Peyer's patch (tissue), 4 donors: ENCODE data around the gene ZNF492. TPM values are rescaled to one million over a fixed set of nuclear protein-coding genes. Genes with fewer than 3 reads are reported as not detected.
"Not testable (repeated sequence)": the region's sequence is repeated elsewhere in the genome, so short reads cannot be mapped to it uniquely, and the experiment has no call there.

Source experiments
- DNase-seq, 3 donors: peaks; one replicate each; pipeline ENCODE4 v3.0.0-alpha.2; 2017 to 2019
- H3K27ac ChIP-seq, 4 donors: fragments of 200-600 bp; sonication (generic); one replicate each; pipeline ENCODE4 v1.5.1; 2016 to 2019
- H3K27me3 ChIP-seq, 2 donors: fragments of 200-600 bp; sonication (generic); one replicate each; pipeline ENCODE4 v1.5.1; 2019
- H3K36me3 ChIP-seq, 3 donors: fragments of 200-600 bp; sonication (generic); one replicate each; pipeline ENCODE4 v1.5.1; 2016 to 2019
- H3K4me1 ChIP-seq, 4 donors: fragments of 200-600 bp; sonication (generic); one replicate each; pipeline ENCODE4 v1.5.1; 2016 to 2019
- H3K4me3 ChIP-seq, 4 donors: fragments of 200-600 bp; sonication (generic); 1 replicate in 3 of 4; 2 replicates in 1 of 4; pipeline ENCODE4 v1.5.1; 2016 to 2019; ENCODE audit warnings: mild to moderate bottlenecking in 1 of 4
- H3K9me3 ChIP-seq, 4 donors: fragments of 200-600 bp; sonication (generic); one replicate each; pipeline ENCODE4 v1.5.1; 2016 to 2019; ENCODE audit warnings: mild to moderate bottlenecking in 1 of 4
- CTCF ChIP-seq, 6 experiments: fragments of 450-650 bp in 4 of 6; fragments of 200-600 bp in 2 of 6; sonication (generic) in 1 of 6; IDR thresholded peaks; one replicate each; pipeline ENCODE4 v1.5.1; 2017 to 2019; ENCODE audit warnings: antibody characterized with exemption in 6 of 6, mild to moderate bottlenecking in 3 of 6, moderate library complexity in 1 of 6
- POLR2A ChIP-seq, 2 donors: fragments of 450-650 bp; IDR thresholded peaks; one replicate each; pipeline ENCODE4 v1.5.1; 2017; ENCODE audit warnings: antibody characterized with exemption in 2 of 2, mild to moderate bottlenecking in 2 of 2, moderate library complexity in 2 of 2
- total RNA-seq, 4 donors: library from RNA; depleted of rRNA; stranded (reverse); fragments of >200 nt; gene quantifications; one replicate each; pipeline ENCODE4 v1.1.0, GENCODE V29; 2016

ZNF492 gene
- total RNA-seq: under 1 TPM in 2 of 4 donors, not detected in 2; 0.27 to 0.38 TPM

- H3K27me3 ChIP-seq, H3K4me1 ChIP-seq, H3K27ac ChIP-seq, H3K9me3 ChIP-seq, H3K36me3 ChIP-seq: not testable (repeated sequence)
- peak within 1 kb of the TSS; percentile 13 to 61 (median 43) for H3K4me3 ChIP-seq
- DNase-seq: peak; percentile 58 to 87 (median 80)
Measured at GRCh38 chr19:22633706-22634449, at the start of gene ZNF492. TSS of gene ZNF492 (plus strand) at chr19:22634324. CDS start at chr19:22653400, 19,076 bp downstream.

- no peak for DNase-seq
- H3K4me1 ChIP-seq: no peaks in the 10 kb centered on the region
- no peaks in the 10 kb centered on the region for H3K27me3 ChIP-seq
- no peak overlapping the region for H3K4me3 ChIP-seq
- no peaks in the 10 kb centered on the region for H3K36me3 ChIP-seq
- H3K9me3 ChIP-seq: peaks cover 0 to 10% (median 2%) of the 10 kb centered on the region in 4 donors
- no peak for TF ChIP-seq POLR2A (IDR thresholded peaks at IDR 0.05)
- no peak overlapping the region for H3K27ac ChIP-seq
Measured at GRCh38 chr19:22595422-22595821, 38.7 kb upstream of the ZNF492 start.

- Histone ChIP-seq H3K4me1 (no peaks in the 10 kb centered on the region), H3K27me3 (no peaks in the 10 kb centered on the region), H3K36me3 (no peaks in the 10 kb centered on the region), H3K27ac (no peak overlapping the region), H3K4me3 (no peak overlapping the region), H3K9me3 (peaks cover 0 to 10% (median 2%) of the 10 kb centered on the region in 4 donors)
- TF ChIP-seq POLR2A (IDR thresholded peaks at IDR 0.05): no peak
- DNase-seq: no peak
Measured at GRCh38 chr19:22595918-22596341, 38.2 kb upstream of the ZNF492 start.

GRCh38 chr19:22600690-22601648, 33.2 kb upstream of the ZNF492 start:
- no peaks in the 10 kb centered on the region for H3K4me1 ChIP-seq
- DNase-seq: no peak
- no peaks in the 10 kb centered on the region for H3K36me3 ChIP-seq
- H3K9me3 ChIP-seq: peaks cover 0 to 10% (median 1%) of the 10 kb centered on the region in 4 donors
- H3K4me3 ChIP-seq: no peak overlapping the region
- TF ChIP-seq POLR2A (IDR thresholded peaks at IDR 0.05) (no peak), CTCF (IDR thresholded peaks at IDR 0.05) (no peak)
- no peaks in the 10 kb centered on the region for H3K27me3 ChIP-seq
- H3K27ac ChIP-seq: no peak overlapping the region

- Histone ChIP-seq H3K4me1 (no peaks in the 10 kb centered on the region), H3K27ac (no peak overlapping the region), H3K4me3 (no peak overlapping the region), H3K9me3 (peaks cover 0 to 6% (median 0%) of the 10 kb centered on the region in 4 donors), H3K27me3 (no peaks in the 10 kb centered on the region), H3K36me3 (no peaks in the 10 kb centered on the region)
- TF ChIP-seq POLR2A (IDR thresholded peaks at IDR 0.05): no peak
- TF ChIP-seq CTCF (IDR thresholded peaks at IDR 0.05): no peak
- DNase-seq: no peak
Measured at GRCh38 chr19:22601906-22602630, 32.1 kb upstream of the ZNF492 start.

- H3K27ac ChIP-seq: no peak overlapping the region
- TF ChIP-seq POLR2A (IDR thresholded peaks at IDR 0.05) (no peak), CTCF (IDR thresholded peaks at IDR 0.05) (no peak)
- DNase-seq: no peak
- H3K9me3 ChIP-seq: peaks cover 0 to 6% (median 0%) of the 10 kb centered on the region in 4 donors
- H3K36me3 ChIP-seq: no peaks in the 10 kb centered on the region
- no peaks in the 10 kb centered on the region for H3K27me3 ChIP-seq
- no peak overlapping the region for H3K4me3 ChIP-seq
- H3K4me1 ChIP-seq: no peaks in the 10 kb centered on the region
Measured at GRCh38 chr19:22602631-22603272, 31.4 kb upstream of the ZNF492 start.
